ENCODE results near the gene SPNS2.

Gene SPNS2

GRCh38 chr17:4548721-4549531, 50.2 kb downstream of the SPNS2 start:
- in situ Hi-C loops (cut with HindIII; ENCODE audit: low sequenced_read_pairs), result no loop called here

- in situ Hi-C loops (cut with HindIII; ENCODE audit: low sequenced_read_pairs), result no loop called here
Measured at GRCh38 chr17:4549781-4550533, 51.3 kb downstream of the SPNS2 start.

GRCh38 chr17:4550534-4551039, 51.9 kb downstream of the SPNS2 start:
- in situ Hi-C loops (cut with HindIII; ENCODE audit: low sequenced_read_pairs), result no loop called here

GRCh38 chr17:4551141-4551540, 52.5 kb downstream of the SPNS2 start:
- in situ Hi-C loops (cut with HindIII; ENCODE audit: low sequenced_read_pairs), result no loop called here

- in situ Hi-C loops (cut with HindIII; ENCODE audit: low sequenced_read_pairs), result no loop called here
Measured at GRCh38 chr17:4551796-4552525, 53.3 kb downstream of the SPNS2 start.

- in situ Hi-C loops (cut with HindIII; ENCODE audit: low sequenced_read_pairs), result no loop called here
Measured at GRCh38 chr17:4553669-4554068, 55.0 kb downstream of the SPNS2 start.

- in situ Hi-C loops (cut with HindIII; ENCODE audit: low sequenced_read_pairs), result no loop called here
Measured at GRCh38 chr17:4554441-4554996, 55.8 kb downstream of the SPNS2 start.

GRCh38 chr17:4554997-4555799, 56.5 kb downstream of the SPNS2 start, which contains the start of gene MYBBP1A:
Gene MYBBP1A, minus strand, starts transcription at chr17:4555384. Its CDS starts 60 bp downstream, at chr17:4555324.
- in situ Hi-C loops (cut with HindIII; ENCODE audit: low sequenced_read_pairs), result no loop called here

- in situ Hi-C loops (cut with HindIII; ENCODE audit: low sequenced_read_pairs), result no loop called here
Measured at GRCh38 chr17:4555873-4556759, 57.4 kb downstream of the SPNS2 start.

- in situ Hi-C loops (cut with HindIII; ENCODE audit: low sequenced_read_pairs), result no loop called here
Measured at GRCh38 chr17:4556996-4557395, 58.3 kb downstream of the SPNS2 start.

- in situ Hi-C loops (cut with HindIII; ENCODE audit: low sequenced_read_pairs), result no loop called here
Measured at GRCh38 chr17:4557626-4558346, 59.1 kb downstream of the SPNS2 start.

GRCh38 chr17:4558347-4558971, 59.8 kb downstream of the SPNS2 start:
- in situ Hi-C loops (cut with HindIII; ENCODE audit: low sequenced_read_pairs), result no loop called here

GRCh38 chr17:4559139-4559791, 60.6 kb downstream of the SPNS2 start:
- in situ Hi-C loops (cut with HindIII; ENCODE audit: low sequenced_read_pairs), result no loop called here

- in situ Hi-C loops (cut with HindIII; ENCODE audit: low sequenced_read_pairs), result no loop called here
Measured at GRCh38 chr17:4559966-4560365, 61.3 kb downstream of the SPNS2 start.

- in situ Hi-C loops (cut with HindIII; ENCODE audit: low sequenced_read_pairs), result no loop called here
Measured at GRCh38 chr17:4560421-4560820, 61.7 kb downstream of the SPNS2 start, which contains the start of gene GGT6. Gene GGT6, minus strand, starts transcription at chr17:4560577. Its CDS starts 56 bp downstream, at chr17:4560521.

GRCh38 chr17:4560837-4561256, 62.2 kb downstream of the SPNS2 start:
- in situ Hi-C loops (cut with HindIII; ENCODE audit: low sequenced_read_pairs), result no loop called here
